ENCODE data around the gene MRPL24. TPM values are rescaled to one million over a fixed set of nuclear protein-coding genes. Genes with fewer than 3 reads are reported as not detected.

Gene MRPL24
- total and polyA plus RNA-seq, 2 of the 13 experiments (the other 11 are each of a cell fraction or from before 2014, with no cell fraction given): 38.1 to 42.9 TPM

GRCh38 chr1:156740741-156741480, at the start of gene MRPL24 (continued):
- peak in 1 of 2 experiments; percentile 49; a peak in 1 of 4 replicates for TF ChIP-seq REST (IDR thresholded peaks at IDR 0.05; ENCODE audit: borderline replicate concordance in 1 of 2, low read depth in 1 of 2, low read length in 2 of 2)
- no peak; the same call in 1 of the 2 replicates for TF ChIP-seq ZBTB21 (CRISPR knock-in tag; IDR thresholded peaks at IDR 0.05)
- peak; percentile 49 for TF ChIP-seq ZNF18 (CRISPR knock-in tag; IDR thresholded peaks at IDR 0.05; ENCODE audit: insufficient replicate concordance)
- peak; percentile 90 for TF ChIP-seq ZBTB38 (CRISPR knock-in tag; IDR thresholded peaks at IDR 0.05)
- TF ChIP-seq ZNF143 (CRISPR knock-in tag; IDR thresholded peaks at IDR 0.05): peak; percentile 99
- TF ChIP-seq STAT5B (CRISPR knock-in tag; IDR thresholded peaks at IDR 0.05): 0 out of 2 replicates have a peak, but pooled peaks have one; percentile 29
- TF ChIP-seq SATB2 (CRISPR knock-in tag; IDR thresholded peaks at IDR 0.05): no peak
- 0 out of 2 replicates have a peak, but pooled peaks have one; percentile 23 for TF ChIP-seq GATAD2A (CRISPR knock-in tag; IDR thresholded peaks at IDR 0.05)
- TF ChIP-seq TBL1XR1 (IDR thresholded peaks at IDR 0.05; ENCODE audit: borderline replicate concordance, low read length, partially characterized antibody): no peak
- peak; percentile 75; the same call in 1 of the 2 replicates for TF ChIP-seq NAIF1 (CRISPR knock-in tag; IDR thresholded peaks at IDR 0.05; ENCODE audit: borderline replicate concordance)
- TF ChIP-seq ZNF639 (CRISPR knock-in tag; conservative IDR thresholded peaks at IDR 0.05): peak; percentile 82
- peak; percentile 84 for TF ChIP-seq ZNF503 (CRISPR knock-in tag; IDR thresholded peaks at IDR 0.05)
- no peak for TF ChIP-seq ZNF251 (CRISPR knock-in tag; IDR thresholded peaks at IDR 0.05)
- no peak for TF ChIP-seq ZBTB39 (CRISPR knock-in tag; IDR thresholded peaks at IDR 0.05)
- TF ChIP-seq HDAC2 (CRISPR knock-in tag; IDR thresholded peaks at IDR 0.05): peak; percentile 72
- TF ChIP-seq ZFP1 (CRISPR knock-in tag; IDR thresholded peaks at IDR 0.05): 0 out of 2 replicates have a peak, but pooled peaks have one; percentile 37
- no peak for TF ChIP-seq IKZF4 (CRISPR knock-in tag; IDR thresholded peaks at IDR 0.05; ENCODE audit: borderline replicate concordance, low read depth, not compliant biosample characterization)
- peak; percentile 86; the same call in 1 of the 2 replicates for TF ChIP-seq GTF3A (CRISPR knock-in tag; conservative IDR thresholded peaks at IDR 0.05)
- TF ChIP-seq DMAP1 (CRISPR knock-in tag; IDR thresholded peaks at IDR 0.05): peak; percentile 97

Data from HepG2 (cell line).